Body of pancreas (tissue), 4 donors: ENCODE measurements around the gene ASTN2. TPM values are rescaled to one million over a fixed set of nuclear protein-coding genes. Genes with fewer than 3 reads are reported as not detected.

Experiments used
- ATAC-seq: fragments of 150-250 bp; one replicate; pipeline ENCODE4 v1.9.1; 2016
- DNase-seq, 4 donors: peaks; one replicate each; pipeline ENCODE4 v3.0.0-alpha.2; 2019
- H3K27ac ChIP-seq, 4 donors: fragments of 200-600 bp; sonication (generic); 1 replicate in 3 of 4; 2 replicates in 1 of 4; pipeline versions ENCODE4 v1.5.1 to v1.6.1; 2016 to 2019; ENCODE audit warnings: mild to moderate bottlenecking in 1 of 4, mixed read lengths in 1 of 4, moderate library complexity in 1 of 4
- H3K27me3 ChIP-seq, 2 donors: fragments of 200-600 bp; sonication (generic); one replicate each; pipeline ENCODE4 v1.6.0; 2016; ENCODE audit warnings: mild to moderate bottlenecking in 1 of 2
- H3K36me3 ChIP-seq, 2 donors: fragments of 200-600 bp; sonication (generic); replicated peaks in 1 of 2; 2 replicates each; pipeline ENCODE4 v1.5.1; 2016; ENCODE audit warnings: low read depth in 2 of 2; ENCODE audit not compliant: insufficient read depth in 1 of 2
- H3K4me1 ChIP-seq: fragments of 200-600 bp; sonication (generic); one replicate; pipeline ENCODE4 v1.6.0; 2016
- H3K4me3 ChIP-seq, 2 donors: fragments of 200-600 bp; sonication (generic); 1 replicate in 1 of 2; 2 replicates in 1 of 2; pipeline ENCODE4 v1.5.1; 2016 to 2019
- H3K9me3 ChIP-seq, 3 donors: fragments of 200-600 bp; sonication (generic); 1 replicate in 2 of 3; 2 replicates in 1 of 3; pipeline ENCODE4 v1.5.1; 2016
- CTCF ChIP-seq, 7 experiments: fragments of 450-650 bp in 4 of 7; fragments of 200-600 bp in 3 of 7; sonication (generic) in 3 of 7; IDR thresholded peaks; one replicate each; pipeline ENCODE4 v1.5.1; 2016 to 2019; ENCODE audit warnings: antibody characterized with exemption in 7 of 7
- POLR2A ChIP-seq, 3 donors: fragments of 450-650 bp; IDR thresholded peaks; one replicate each; pipeline ENCODE4 v1.6.1; 2016; ENCODE audit warnings: antibody characterized with exemption in 3 of 3, mild to moderate bottlenecking in 2 of 3
- WGBS, 2 donors: methylation state at CpG; one replicate each; pipeline ENCODE4 v1.1.5; 2017; 5-methylcytosine and 5-hydroxymethylcytosine counted together
- intact Hi-C: fragments of 100-400 bp; cut with DNase I; formaldehyde crosslinking; loops from one replicate; pipeline ENCODE4 v1.15.1; 2023
- total RNA-seq, 2 donors: library from RNA; depleted of rRNA; stranded (reverse); fragments of >200 nt; gene quantifications; one replicate each; pipeline ENCODE4 v1.1.0, GENCODE V29; 2016

ASTN2 gene
- total RNA-seq, 2 donors from 2014 or later = 8.2 to 9.6 TPM

GRCh38 chr9:116404228-116404627 is 1010.6 kb downstream of the ASTN2 start:
- Histone ChIP-seq H3K27ac (no peak overlapping the region), H3K4me3 (no peak overlapping the region), H3K27me3 (no peaks in the 10 kb centered on the region), H3K4me1 (no peaks in the 10 kb centered on the region), H3K9me3 (no peaks in the 10 kb centered on the region), H3K36me3 (no peaks in the 10 kb centered on the region)
- DNase-seq (no peak), ATAC-seq (no peak)
- intact Hi-C loops = no loop called here
- TF ChIP-seq CTCF (IDR thresholded peaks at IDR 0.05) (no peak), POLR2A (IDR thresholded peaks at IDR 0.05) (no peak)
- 91 to 95% methylated on average over 3 of the region's 3 CpGs for WGBS, 2 donors

DNA sequence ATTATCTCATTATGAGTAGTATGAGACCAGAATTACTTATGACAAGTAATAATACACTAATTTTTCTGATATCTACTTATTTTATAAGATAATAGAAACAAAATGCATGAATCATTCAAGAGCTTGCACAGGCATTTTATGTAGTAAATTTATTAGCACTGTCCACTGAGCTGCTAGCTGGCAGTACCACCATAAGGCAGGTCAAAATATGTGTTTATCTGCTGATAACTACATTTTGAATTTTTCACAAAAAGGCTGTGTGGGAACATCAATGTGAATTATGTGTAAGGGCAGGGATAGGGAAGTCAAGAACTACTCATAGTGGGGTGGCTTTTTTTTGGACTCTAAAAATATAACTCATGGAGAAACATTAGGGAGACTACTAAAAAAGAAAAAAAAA is 1011.7 kb downstream of the ASTN2 start:
- H3K9me3 ChIP-seq = no peaks in the 10 kb centered on the region
- H3K4me3 ChIP-seq = no peak overlapping the region
- no peaks in the 10 kb centered on the region for H3K36me3 ChIP-seq
- no peaks in the 10 kb centered on the region for H3K4me1 ChIP-seq
- no peak overlapping the region for H3K27ac ChIP-seq
- TF ChIP-seq POLR2A (IDR thresholded peaks at IDR 0.05) (no peak), CTCF (IDR thresholded peaks at IDR 0.05) (no peak)
- intact Hi-C loops = no loop called here
- DNase-seq (no peak), ATAC-seq (no peak)
- no peaks in the 10 kb centered on the region for H3K27me3 ChIP-seq

- 88 to 92% methylated on average over 3 of the region's 3 CpGs for WGBS, 2 donors
- Histone ChIP-seq H3K9me3 (no peaks in the 10 kb centered on the region), H3K27me3 (no peaks in the 10 kb centered on the region), H3K4me3 (no peak overlapping the region), H3K27ac (no peak overlapping the region), H3K4me1 (no peaks in the 10 kb centered on the region), H3K36me3 (no peaks in the 10 kb centered on the region)
- DNase-seq (no peak), ATAC-seq (no peak)
- intact Hi-C loops = no loop called here
- no peak for TF ChIP-seq POLR2A (IDR thresholded peaks at IDR 0.05)
- TF ChIP-seq CTCF (IDR thresholded peaks at IDR 0.05) = no peak
These were observed 1019.2 kb downstream of the ASTN2 start for GRCh38 chr9:116395699-116396037.

- WGBS, 2 donors = 81 to 82% methylated on average over 5 of the region's 5 CpGs
- no peak for ATAC-seq
- Histone ChIP-seq H3K9me3 (no peaks in the 10 kb centered on the region), H3K27me3 (no peaks in the 10 kb centered on the region), H3K36me3 (no peaks in the 10 kb centered on the region), H3K27ac (no peak overlapping the region), H3K4me3 (no peak overlapping the region), H3K4me1 (no peaks in the 10 kb centered on the region)
- intact Hi-C loops = no loop called here
- no peak for TF ChIP-seq POLR2A (IDR thresholded peaks at IDR 0.05)
- TF ChIP-seq CTCF (IDR thresholded peaks at IDR 0.05) = no peak
- no peak for DNase-seq
These were observed 1019.8 kb downstream of the ASTN2 start for GRCh38 chr9:116394894-116395698.

GRCh38 chr9:116394070-116394469 is 1020.8 kb downstream of the ASTN2 start:
- no peak for TF ChIP-seq CTCF (IDR thresholded peaks at IDR 0.05)
- TF ChIP-seq POLR2A (IDR thresholded peaks at IDR 0.05) = no peak
- Histone ChIP-seq H3K36me3 (no peaks in the 10 kb centered on the region), H3K27me3 (no peaks in the 10 kb centered on the region), H3K4me1 (no peaks in the 10 kb centered on the region), H3K9me3 (no peaks in the 10 kb centered on the region), H3K4me3 (no peak overlapping the region), H3K27ac (no peak overlapping the region)
- WGBS, 2 donors = 90 to 95% methylated on average over 6 of the region's 6 CpGs
- ATAC-seq = no peak
- no peak for DNase-seq
- intact Hi-C loops = no loop called here
